Hematopoietic multipotent progenitor cell treated with erythropoietin and hydrocortisone succinate and interleukin-3 and kit ligand, for 4 days (in vitro differentiated cells): ENCODE data around the gene ISY1.
"Not testable (repeated sequence)": the region's sequence is repeated elsewhere in the genome, so short reads cannot be mapped to it uniquely, and the experiment has no call there.

ENCODE experiments used
- DNase-seq: peaks from one replicate; pipeline ENCODE4 v3.0.0-alpha.2; 2015

The ISY1 gene

GRCh38 chr3:129160891-129161859, at the start of gene ISY1:
Gene ISY1, minus strand, starts transcription at chr3:129161063. Its CDS starts 88 bp downstream, at chr3:129160975.
- DNase-seq, result peak; percentile 98

GRCh38 chr3:129207479-129207878, 46.6 kb upstream of the ISY1 start:
- DNase-seq, result no peak

- no peak for DNase-seq
These were observed 44.4 kb upstream of the ISY1 start for GRCh38 chr3:129205109-129205832.

GRCh38 chr3:129204473-129204872, 43.6 kb upstream of the ISY1 start:
- DNase-seq, result no peak

- DNase-seq, result no peak
These were observed 38.5 kb upstream of the ISY1 start for GRCh38 chr3:129199366-129199765.

- DNase-seq, result no peak
These were observed 36.5 kb upstream of the ISY1 start for GRCh38 chr3:129197321-129197720.

GRCh38 chr3:129196601-129197000, 35.7 kb upstream of the ISY1 start:
- DNase-seq, result no peak

- DNase-seq, result peak; percentile 85
These were observed 34.9 kb upstream of the ISY1 start for GRCh38 chr3:129195731-129196256.

GRCh38 chr3:129189793-129190192, 28.9 kb upstream of the ISY1 start:
- DNase-seq, result not testable (repeated sequence)

- DNase-seq, result no peak
These were observed 27.0 kb upstream of the ISY1 start for GRCh38 chr3:129187857-129188256.

- DNase-seq, result peak; percentile 30
These were observed 24.9 kb upstream of the ISY1 start for GRCh38 chr3:129185783-129186182.

GRCh38 chr3:129184784-129185542, 24.1 kb upstream of the ISY1 start:
- DNase-seq, result not testable (repeated sequence)

- no peak for DNase-seq
These were observed 23.5 kb upstream of the ISY1 start for GRCh38 chr3:129184396-129184657.

- DNase-seq, result peak; percentile 98
These were observed 22.9 kb upstream of the ISY1 start, which contains the start of gene CNBP for GRCh38 chr3:129183569-129184395. Gene CNBP, minus strand, starts transcription at chr3:129183896. Its CDS starts 12,139 bp downstream, at chr3:129171757.

- peak; percentile 64 for DNase-seq
These were observed 21.7 kb upstream of the ISY1 start for GRCh38 chr3:129182390-129183185.

- DNase-seq, result peak; percentile 55
These were observed 21.0 kb upstream of the ISY1 start for GRCh38 chr3:129181819-129182218.

GRCh38 chr3:129180461-129180860, 19.6 kb upstream of the ISY1 start:
- no peak for DNase-seq

GRCh38 chr3:129176051-129176450, 15.2 kb upstream of the ISY1 start:
- no peak for DNase-seq

GRCh38 chr3:129173725-129174124, 12.9 kb upstream of the ISY1 start:
- no peak for DNase-seq

- DNase-seq, result no peak
These were observed 12.3 kb upstream of the ISY1 start for GRCh38 chr3:129173206-129173605.
